ENCODE results near the gene SERPINB6.

DNA sequence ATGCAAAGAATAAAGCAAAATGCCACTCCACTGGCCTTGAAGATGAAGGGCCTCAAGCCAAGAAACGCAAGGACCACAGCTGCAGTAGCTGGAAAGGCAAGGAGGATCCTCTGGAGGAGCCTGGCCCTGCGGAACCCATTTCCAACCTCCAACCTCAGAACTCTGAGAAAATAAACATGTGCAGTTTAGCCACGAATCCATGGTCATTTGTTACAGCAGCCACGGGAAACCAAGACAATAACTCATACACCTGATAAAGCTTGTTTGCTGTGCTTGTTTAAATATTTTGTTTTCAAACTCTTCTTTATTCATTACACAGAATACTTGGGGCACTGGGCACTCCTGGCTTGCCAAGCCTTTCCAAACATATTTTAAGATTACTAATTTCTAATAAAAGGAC is 10.4 kb downstream of the SERPINB6 start:
- no peak for TF ChIP-seq EZH2 (IDR thresholded peaks at IDR 0.05; ENCODE audit: low read depth)
- TF ChIP-seq, protein P1, sequence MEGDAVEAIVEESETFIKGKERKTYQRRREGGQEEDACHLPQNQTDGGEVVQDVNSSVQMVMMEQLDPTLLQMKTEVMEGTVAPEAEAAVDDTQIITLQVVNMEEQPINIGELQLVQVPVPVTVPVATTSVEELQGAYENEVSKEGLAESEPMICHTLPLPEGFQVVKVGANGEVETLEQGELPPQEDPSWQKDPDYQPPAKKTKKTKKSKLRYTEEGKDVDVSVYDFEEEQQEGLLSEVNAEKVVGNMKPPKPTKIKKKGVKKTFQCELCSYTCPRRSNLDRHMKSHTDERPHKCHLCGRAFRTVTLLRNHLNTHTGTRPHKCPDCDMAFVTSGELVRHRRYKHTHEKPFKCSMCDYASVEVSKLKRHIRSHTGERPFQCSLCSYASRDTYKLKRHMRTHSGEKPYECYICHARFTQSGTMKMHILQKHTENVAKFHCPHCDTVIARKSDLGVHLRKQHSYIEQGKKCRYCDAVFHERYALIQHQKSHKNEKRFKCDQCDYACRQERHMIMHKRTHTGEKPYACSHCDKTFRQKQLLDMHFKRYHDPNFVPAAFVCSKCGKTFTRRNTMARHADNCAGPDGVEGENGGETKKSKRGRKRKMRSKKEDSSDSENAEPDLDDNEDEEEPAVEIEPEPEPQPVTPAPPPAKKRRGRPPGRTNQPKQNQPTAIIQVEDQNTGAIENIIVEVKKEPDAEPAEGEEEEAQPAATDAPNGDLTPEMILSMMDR (conservative IDR thresholded peaks at IDR 0.05): no peak
